Occipital lobe (tissue), 2 donors: ENCODE results near the gene RYR2. TPM values are rescaled to one million over a fixed set of nuclear protein-coding genes. Genes with fewer than 3 reads are reported as not detected.
"Not testable (repeated sequence)": the region's sequence is repeated elsewhere in the genome, so short reads cannot be mapped to it uniquely, and the experiment has no call there.

Experiments
- DNase-seq: peaks from one replicate; lab custom pipeline; 2025; lab: John Stamatoyannopoulos, UW
- total RNA-seq: library from RNA; depleted of rRNA; stranded (reverse); fragments of >200 nt; gene quantifications from one replicate; pipeline ENCODE4 v1.2.3, GENCODE V29; 2014

The RYR2 gene
- total RNA-seq, 1 donor from 2014 or later = 40.7 TPM

GRCh38 chr1:237340892-237341291 lies 298.9 kb downstream of the RYR2 start:
- no peak for DNase-seq

DNA sequence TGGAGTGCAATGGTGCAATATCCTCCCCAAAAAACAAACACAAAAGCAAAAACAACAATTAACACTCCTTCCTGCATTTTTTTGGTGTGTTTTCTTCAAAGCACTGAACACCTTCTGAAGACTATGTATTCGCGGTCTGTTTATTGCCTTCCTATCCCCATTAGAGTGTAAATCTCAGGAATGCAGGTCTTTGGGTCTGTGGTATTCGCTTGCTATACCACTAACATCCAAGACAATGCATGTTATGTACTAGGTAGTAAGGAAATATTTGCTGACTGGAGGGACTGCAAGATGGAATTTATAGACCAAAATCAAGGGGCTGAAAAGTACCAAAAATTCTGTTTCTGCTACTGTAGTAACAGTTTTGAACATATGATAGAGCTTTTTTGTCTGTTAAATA lies 299.4 kb downstream of the RYR2 start:
- DNase-seq = no peak

GRCh38 chr1:237342730-237343129 lies 300.7 kb downstream of the RYR2 start:
- no peak for DNase-seq

DNA sequence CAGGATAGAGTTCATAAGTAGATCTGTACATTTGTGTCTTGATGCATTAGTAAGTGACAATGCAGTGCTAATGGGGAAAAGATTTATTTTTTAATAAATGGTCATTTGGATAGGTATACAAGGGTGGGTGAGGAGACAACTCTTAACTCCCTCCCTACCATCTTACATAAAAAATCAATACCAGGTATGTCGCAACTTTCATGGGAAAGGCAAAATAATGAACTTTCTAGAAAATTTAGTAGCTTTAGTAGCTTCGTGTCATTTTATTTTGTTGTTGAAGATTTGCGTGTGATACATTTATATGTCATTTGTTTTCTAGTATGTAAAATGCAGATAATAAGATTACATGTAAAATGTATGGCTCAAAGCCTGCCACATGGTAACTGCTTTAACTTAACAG lies 310.8 kb downstream of the RYR2 start:
- no peak for DNase-seq

DNA sequence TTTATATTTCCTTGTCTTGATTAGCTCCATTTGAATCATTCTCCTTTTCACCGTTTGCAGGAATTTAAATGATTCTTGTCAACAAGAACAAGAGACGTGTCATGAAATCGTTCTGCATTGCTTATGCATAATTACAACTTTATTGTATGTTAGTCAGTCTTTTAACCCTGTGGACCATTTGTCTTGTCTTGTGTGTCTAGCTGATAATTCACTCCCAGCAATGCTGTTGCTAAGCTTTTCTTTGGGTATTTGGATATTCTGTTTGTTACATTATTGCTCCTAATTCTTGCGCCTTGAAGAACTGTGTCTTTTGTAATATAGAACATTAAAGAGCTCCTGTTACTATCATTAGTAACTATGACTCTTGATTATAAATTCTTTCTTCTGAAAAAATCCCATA lies 311.9 kb downstream of the RYR2 start:
- no peak for DNase-seq

DNA sequence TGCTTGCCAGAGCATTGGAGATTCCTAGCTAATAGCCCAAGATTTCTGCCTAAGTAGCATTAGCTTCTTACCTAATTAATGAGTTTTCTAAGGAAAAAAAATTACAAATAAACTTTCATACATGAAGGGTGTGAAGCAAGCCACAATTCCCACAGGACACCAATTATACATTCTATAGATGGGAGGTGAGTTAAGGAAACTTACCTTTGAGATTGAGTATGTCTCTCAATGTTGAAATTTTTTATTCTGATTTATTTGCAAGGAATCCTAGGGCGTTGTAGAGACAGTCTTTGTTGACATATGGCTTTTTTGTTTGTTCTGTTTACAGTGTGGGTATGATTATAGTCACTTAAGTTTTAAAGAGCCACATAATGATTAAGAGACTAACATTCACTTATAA lies 313.0 kb downstream of the RYR2 start:
- no peak for DNase-seq

- DNase-seq = no peak
Measured at GRCh38 chr1:237358555-237358954, 316.6 kb downstream of the RYR2 start.

DNA sequence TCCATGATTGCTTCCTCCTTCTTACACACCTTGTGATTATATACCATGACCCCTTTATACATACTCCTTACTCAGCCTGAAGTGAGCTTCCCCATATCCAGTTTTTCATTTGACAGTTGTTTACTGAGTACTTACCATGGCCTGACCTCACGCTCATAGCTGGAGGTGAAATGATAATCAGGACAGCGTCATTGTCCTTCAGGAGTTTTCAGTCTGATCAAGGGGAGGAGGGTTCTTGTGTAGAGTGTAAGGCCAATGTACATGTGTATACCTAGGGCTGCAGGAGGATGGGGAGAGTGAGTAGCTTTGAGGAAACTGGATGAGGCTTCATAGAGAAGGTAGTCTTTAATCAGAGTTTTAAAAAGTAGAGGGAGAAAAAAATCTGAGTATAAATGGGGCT lies 325.8 kb downstream of the RYR2 start:
- no peak for DNase-seq

GRCh38 chr1:237371477-237371876 lies 329.5 kb downstream of the RYR2 start:
- not testable (repeated sequence) for DNase-seq

DNA sequence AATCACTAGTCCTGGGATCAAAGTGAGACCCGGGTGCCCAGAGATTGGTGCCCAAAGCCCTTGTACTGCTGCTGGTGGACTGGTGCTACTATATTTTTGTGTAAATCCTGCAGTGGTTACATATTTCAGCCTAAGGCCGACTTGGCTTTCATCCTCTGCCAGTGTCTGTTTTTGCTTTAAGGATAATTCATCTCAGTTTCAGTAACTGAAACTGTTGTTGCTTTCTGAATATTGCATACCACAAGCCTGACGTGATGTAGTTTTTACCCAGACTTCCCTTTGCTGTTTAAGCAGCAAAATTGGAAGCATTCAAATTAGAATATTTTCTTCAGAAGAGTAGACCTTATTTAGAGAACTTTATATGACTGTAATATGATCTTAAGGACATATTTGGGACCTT lies 341.8 kb downstream of the RYR2 start:
- no peak for DNase-seq

DNA sequence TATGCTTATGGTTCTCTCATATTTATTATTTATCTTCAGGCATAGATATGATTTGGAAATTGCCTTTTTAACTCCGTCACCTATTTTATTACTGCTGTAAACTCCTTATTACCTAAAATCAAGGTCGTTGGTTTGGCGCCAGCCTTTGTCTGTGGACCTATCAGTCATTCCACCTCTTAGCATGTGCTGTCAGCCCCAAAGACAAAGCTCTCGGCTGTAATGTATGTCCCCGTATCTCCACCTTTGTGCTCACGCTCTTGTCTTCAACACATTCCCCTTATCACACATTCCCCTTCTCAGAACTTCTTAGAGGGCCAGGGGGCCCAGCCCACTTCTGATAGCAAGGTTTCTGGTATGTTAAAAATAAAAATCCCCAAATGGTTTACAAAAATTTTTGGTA lies 342.2 kb downstream of the RYR2 start:
- no peak for DNase-seq

- DNase-seq = no peak
Measured at GRCh38 chr1:237386362-237387143, 344.6 kb downstream of the RYR2 start.

DNA sequence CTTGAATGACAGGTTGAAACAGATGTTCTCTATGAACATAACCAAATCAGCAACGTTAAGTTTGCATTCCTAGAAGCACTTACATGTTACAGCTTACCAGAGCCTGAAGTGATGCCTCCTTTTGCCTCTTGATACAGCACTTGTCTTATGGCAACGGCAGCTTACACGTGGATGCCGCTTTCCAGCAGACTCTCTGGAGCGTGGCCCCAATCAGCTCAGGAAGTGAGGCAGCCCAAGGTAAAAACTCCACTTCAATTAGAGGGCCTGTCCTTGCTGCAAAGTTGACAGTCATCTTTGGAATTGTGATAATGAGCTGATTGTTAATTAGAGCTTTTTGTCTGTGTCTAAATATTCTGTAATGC lies 345.1 kb downstream of the RYR2 start:
- no peak for DNase-seq

GRCh38 chr1:237390823-237391222 lies 348.8 kb downstream of the RYR2 start:
- DNase-seq = no peak

DNA sequence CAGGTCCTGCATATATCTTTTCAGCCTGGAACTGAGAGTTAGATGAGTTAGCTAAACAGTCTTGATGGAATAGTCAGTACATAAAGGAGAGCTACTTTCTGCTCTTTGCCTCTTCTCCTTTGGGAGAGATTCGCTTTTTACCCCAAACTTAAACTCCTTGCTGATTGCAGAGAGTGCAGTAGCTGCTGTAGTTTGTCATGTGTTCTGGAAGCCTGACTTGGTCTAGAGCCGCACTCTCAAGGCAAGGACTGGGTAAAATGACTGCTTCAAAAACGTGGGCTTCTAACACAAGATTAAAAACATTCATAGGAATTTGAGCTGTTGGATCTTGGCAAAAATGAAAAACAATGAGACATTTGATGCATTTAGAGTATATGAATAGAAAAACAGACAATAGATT lies 351.6 kb downstream of the RYR2 start:
- no peak for DNase-seq

- DNase-seq = no peak
Measured at GRCh38 chr1:237394281-237394680, 352.3 kb downstream of the RYR2 start.

DNA sequence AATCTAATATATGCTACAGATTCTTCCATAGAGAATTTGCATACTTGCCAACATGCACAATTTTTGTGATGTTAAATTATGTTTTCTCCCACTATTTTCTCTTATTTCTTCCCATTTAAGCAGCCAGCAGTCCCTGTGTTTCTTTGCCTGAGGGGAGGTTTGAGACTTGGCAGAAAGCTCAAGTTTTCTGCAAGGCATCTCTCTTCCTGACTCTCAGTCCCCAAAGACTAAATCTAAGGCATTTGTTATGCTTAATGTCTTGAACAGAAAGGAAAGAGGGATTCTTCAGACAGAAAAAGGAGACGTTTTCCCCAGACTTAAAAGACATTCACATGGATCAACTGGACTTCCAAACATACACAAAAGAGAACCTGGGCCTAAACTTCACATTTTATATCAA lies 354.4 kb downstream of the RYR2 start:
- DNase-seq = no peak

DNA sequence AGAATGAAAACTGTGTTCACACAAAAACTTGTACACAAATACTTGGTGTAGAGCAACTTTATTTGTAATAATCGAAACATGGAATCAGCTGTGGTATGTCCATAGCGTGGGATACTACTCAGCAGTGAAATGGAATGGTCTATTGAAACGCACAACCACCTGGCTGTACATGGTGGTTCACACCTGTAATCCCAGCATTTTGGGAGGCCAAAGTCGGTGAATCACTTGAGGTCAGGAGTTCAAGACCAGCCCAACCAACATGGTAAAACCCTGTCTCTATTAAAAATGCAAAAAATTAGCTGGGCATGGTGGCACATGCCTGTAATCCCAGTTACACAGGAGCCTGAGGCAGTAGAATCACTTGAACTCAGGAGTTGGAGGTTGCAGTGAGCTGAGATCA lies 356.8 kb downstream of the RYR2 start:
- no peak for DNase-seq

DNA sequence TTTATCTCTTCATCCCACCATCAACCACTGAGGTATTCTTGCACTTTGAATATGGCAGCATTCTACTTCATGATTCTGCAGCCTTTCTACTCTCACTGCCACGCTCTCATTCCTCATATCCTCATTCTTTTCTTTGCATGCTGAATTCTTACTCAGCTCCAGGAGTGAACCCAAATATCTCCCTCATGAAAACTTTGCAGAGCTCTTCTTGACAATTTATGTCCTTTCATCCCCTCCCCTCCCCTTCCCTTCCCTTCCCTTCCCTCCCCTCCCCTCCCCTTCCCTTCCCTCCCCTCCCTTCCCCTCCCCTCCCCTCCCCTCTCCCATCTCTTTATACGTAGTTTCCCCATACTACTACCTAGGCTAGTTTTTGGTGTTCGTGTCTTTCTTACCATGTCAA lies 363.9 kb downstream of the RYR2 start:
- no peak for DNase-seq

- no peak for DNase-seq
Measured at GRCh38 chr1:237411621-237412020, 369.6 kb downstream of the RYR2 start.

GRCh38 chr1:237416924-237417655 lies 375.1 kb downstream of the RYR2 start:
- DNase-seq = no peak

- DNase-seq = no peak
Measured at GRCh38 chr1:237428809-237429208, 386.8 kb downstream of the RYR2 start.

DNA sequence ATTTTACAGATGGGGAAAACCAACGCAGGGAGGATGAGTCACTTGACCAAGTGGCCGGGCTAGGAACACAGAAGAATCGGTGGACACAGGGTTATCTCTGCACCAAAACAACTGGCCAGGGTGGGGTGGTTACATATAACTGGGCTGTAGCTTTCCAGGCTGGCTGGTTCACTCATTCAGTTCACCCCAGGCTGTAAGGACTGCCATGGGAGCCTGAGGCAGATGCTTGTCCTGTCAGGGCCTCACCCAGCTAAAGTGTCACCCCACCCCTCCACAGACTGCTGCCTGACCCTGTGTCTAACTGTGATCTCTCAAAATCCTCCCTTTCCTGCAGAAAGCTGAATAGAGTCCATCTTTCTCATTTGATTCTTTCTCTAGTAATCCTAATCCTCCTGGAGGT lies 387.3 kb downstream of the RYR2 start:
- DNase-seq = no peak
